ENCODE results near the gene RSRC2.
"Not testable (repeated sequence)": the region's sequence is repeated elsewhere in the genome, so short reads cannot be mapped to it uniquely, and the experiment has no call there.

Gene RSRC2

DNA sequence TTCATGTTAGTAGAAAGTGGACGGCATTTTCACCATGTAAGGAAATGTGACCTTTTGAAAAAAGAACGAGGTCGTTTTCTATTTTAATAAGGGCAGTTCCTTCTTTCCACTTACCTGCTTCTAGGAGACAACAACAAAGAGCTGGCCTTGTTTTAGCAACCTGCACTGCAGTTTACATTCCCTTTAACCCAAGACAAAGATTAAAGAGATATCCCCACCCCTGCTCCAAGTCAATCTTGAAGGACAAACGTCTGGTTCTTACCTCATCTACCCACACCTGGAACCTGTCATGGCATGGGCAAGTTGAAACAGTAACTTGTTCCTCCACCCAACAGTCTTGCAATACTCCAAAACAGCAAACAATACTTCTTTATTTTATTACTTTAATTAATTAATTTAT is 58.8 kb downstream of the RSRC2 start:
- H3K27ac ChIP-seq (ENCODE audit: low read length): no peak overlapping the region
- no peak for DNase-seq
- H3K4me3 ChIP-seq (ENCODE audit: low read depth in 1 of 2, low read length in 2 of 2): no peak overlapping the region
- H3K36me3 ChIP-seq (ENCODE audit: insufficient read depth, low read length): peaks cover 11% of the 10 kb centered on the region; the same call in 1 of the 2 replicates
- H3K4me1 ChIP-seq (ENCODE audit: insufficient read depth, low read length): no peaks in the 10 kb centered on the region
- no peak overlapping the region for H2AFZ ChIP-seq (ENCODE audit: low read depth, low read length)
- no peak overlapping the region for H3K4me2 ChIP-seq (ENCODE audit: insufficient read depth, low read length)
- no peaks in the 10 kb centered on the region for H3K79me2 ChIP-seq (ENCODE audit: insufficient read depth, low read length)
- H4K20me1 ChIP-seq (ENCODE audit: insufficient read depth, low read length): no peaks in the 10 kb centered on the region
- no peak overlapping the region for H3K9ac ChIP-seq (ENCODE audit: low read depth, low read length)
- ATAC-seq (ENCODE audit: insufficient read depth, low read depth): no peak
- TF ChIP-seq, protein P1, sequence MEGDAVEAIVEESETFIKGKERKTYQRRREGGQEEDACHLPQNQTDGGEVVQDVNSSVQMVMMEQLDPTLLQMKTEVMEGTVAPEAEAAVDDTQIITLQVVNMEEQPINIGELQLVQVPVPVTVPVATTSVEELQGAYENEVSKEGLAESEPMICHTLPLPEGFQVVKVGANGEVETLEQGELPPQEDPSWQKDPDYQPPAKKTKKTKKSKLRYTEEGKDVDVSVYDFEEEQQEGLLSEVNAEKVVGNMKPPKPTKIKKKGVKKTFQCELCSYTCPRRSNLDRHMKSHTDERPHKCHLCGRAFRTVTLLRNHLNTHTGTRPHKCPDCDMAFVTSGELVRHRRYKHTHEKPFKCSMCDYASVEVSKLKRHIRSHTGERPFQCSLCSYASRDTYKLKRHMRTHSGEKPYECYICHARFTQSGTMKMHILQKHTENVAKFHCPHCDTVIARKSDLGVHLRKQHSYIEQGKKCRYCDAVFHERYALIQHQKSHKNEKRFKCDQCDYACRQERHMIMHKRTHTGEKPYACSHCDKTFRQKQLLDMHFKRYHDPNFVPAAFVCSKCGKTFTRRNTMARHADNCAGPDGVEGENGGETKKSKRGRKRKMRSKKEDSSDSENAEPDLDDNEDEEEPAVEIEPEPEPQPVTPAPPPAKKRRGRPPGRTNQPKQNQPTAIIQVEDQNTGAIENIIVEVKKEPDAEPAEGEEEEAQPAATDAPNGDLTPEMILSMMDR (IDR thresholded peaks at IDR 0.05; ENCODE audit: borderline replicate concordance, extremely low read depth, low read length, poor library complexity, severe bottlenecking): no peak
- no peaks in the 10 kb centered on the region for H3K9me3 ChIP-seq (ENCODE audit: insufficient read depth, low read length, severe bottlenecking)
- no peaks in the 10 kb centered on the region for H3K27me3 ChIP-seq (ENCODE audit: insufficient read depth, low read length, poor library complexity)

DNA sequence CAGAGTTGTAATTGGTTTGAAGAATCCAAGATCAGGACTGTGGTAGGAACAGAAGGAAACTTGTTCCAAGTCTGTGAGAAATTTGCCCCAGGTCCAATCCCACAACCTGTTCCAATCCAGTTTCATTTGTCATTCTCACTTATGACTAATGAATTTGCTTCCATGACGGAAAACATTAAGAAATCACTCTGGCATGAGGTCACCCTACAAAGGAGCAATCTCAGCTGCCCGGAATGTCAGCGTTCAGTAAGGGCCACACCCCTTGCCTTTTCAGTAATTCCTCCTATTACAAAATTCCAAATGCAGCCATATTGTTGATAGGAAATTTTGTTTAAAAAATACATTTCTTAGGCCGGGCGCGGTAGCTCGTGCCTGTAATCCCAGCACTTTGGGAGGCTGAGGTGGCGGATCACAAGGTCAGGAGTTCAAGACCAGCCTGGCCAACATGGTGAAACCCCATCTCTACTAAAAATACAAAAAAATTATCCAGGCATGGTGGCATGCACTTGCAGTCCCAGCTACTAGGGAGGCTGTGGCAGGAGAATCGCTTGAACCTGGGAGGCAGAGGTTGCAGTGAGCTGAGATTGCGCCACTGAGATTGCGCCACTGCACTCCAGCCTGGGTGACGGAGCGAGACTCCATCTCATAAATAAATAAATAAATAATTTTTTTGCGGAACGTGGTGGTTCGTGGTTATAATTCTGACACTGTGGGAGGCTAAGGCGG is 62.3 kb downstream of the RSRC2 start:
- H3K79me2 ChIP-seq (ENCODE audit: insufficient read depth, low read length); DNase-seq; H3K4me3 ChIP-seq (ENCODE audit: low read depth in 1 of 2, low read length in 2 of 2); H3K9ac ChIP-seq (ENCODE audit: low read depth, low read length); ATAC-seq (ENCODE audit: insufficient read depth, low read depth); H3K9me3 ChIP-seq (ENCODE audit: insufficient read depth, low read length, severe bottlenecking); H4K20me1 ChIP-seq (ENCODE audit: insufficient read depth, low read length); H3K4me2 ChIP-seq (ENCODE audit: insufficient read depth, low read length); H3K27ac ChIP-seq (ENCODE audit: low read length); H2AFZ ChIP-seq (ENCODE audit: low read depth, low read length); H3K36me3 ChIP-seq (ENCODE audit: insufficient read depth, low read length); H3K4me1 ChIP-seq (ENCODE audit: insufficient read depth, low read length); H3K27me3 ChIP-seq (ENCODE audit: insufficient read depth, low read length, poor library complexity): not testable (repeated sequence)

DNA sequence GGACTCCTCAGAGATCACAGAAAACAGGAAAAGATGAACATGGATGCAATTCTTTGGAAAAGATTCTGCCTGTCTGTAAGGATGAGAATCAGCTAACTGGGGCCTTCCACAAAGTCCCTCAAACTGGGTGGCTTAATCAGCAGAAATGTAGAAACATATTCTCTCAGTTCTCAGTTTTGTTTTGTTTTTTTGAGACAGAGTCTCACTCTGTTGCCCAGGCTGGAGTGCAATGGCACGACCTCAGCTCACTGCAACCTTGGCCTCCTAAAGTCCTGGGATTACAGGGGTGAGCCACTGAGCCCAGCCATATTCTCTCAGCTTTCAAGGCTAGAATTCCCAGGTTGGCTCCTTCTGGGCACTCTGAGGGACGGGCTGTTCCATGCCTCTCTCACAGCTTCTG is 66.1 kb downstream of the RSRC2 start:
- DNase-seq: no peak
- no peaks in the 10 kb centered on the region for H4K20me1 ChIP-seq (ENCODE audit: insufficient read depth, low read length)
- H3K9me3 ChIP-seq (ENCODE audit: insufficient read depth, low read length, severe bottlenecking): no peaks in the 10 kb centered on the region
- ATAC-seq (ENCODE audit: insufficient read depth, low read depth): no peak
- no peaks in the 10 kb centered on the region for H3K79me2 ChIP-seq (ENCODE audit: insufficient read depth, low read length)
- no peaks in the 10 kb centered on the region for H3K4me1 ChIP-seq (ENCODE audit: insufficient read depth, low read length)
- H3K27ac ChIP-seq (ENCODE audit: low read length): no peak overlapping the region
- no peaks in the 10 kb centered on the region for H3K36me3 ChIP-seq (ENCODE audit: insufficient read depth, low read length)
- H2AFZ ChIP-seq (ENCODE audit: low read depth, low read length): no peak overlapping the region
- H3K4me3 ChIP-seq (ENCODE audit: low read depth in 1 of 2, low read length in 2 of 2): no peak overlapping the region
- H3K27me3 ChIP-seq (ENCODE audit: insufficient read depth, low read length, poor library complexity): no peaks in the 10 kb centered on the region
- no peak for TF ChIP-seq EZH2 (IDR thresholded peaks at IDR 0.05; ENCODE audit: borderline replicate concordance, low read depth, low read length, severe bottlenecking)
- TF ChIP-seq, protein P1 (IDR thresholded peaks at IDR 0.05; ENCODE audit: borderline replicate concordance, extremely low read depth, low read length, poor library complexity, severe bottlenecking): no peak
- H3K9ac ChIP-seq (ENCODE audit: low read depth, low read length): no peak overlapping the region
- no peak overlapping the region for H3K4me2 ChIP-seq (ENCODE audit: insufficient read depth, low read length)

DNA sequence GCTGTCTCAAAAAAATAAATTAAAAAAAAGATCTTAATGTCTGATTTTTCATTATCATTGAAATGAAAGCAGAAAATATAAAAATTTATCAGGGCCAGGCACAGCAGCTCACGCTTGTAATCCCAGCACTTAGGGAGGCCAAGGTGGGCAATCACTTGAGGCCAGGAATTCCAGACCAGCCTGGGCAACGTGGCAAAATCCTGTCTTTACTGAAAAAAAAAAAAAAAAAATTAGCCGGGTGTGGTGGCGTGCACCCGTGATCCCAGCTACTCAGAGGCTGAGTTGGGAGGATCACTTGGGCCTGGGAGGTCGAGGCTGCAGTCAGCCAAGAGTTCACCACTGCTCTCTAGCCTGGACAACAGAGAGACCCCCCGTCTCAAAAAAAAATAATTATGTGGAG is 66.7 kb downstream of the RSRC2 start:
- Histone ChIP-seq H3K9ac (ENCODE audit: low read depth, low read length) (no peak overlapping the region), H3K79me2 (ENCODE audit: insufficient read depth, low read length) (no peaks in the 10 kb centered on the region), H3K9me3 (ENCODE audit: insufficient read depth, low read length, severe bottlenecking) (no peaks in the 10 kb centered on the region), H3K27me3 (ENCODE audit: insufficient read depth, low read length, poor library complexity) (no peaks in the 10 kb centered on the region), H3K27ac (ENCODE audit: low read length) (no peak overlapping the region), H3K4me1 (ENCODE audit: insufficient read depth, low read length) (no peaks in the 10 kb centered on the region), H3K36me3 (ENCODE audit: insufficient read depth, low read length) (no peaks in the 10 kb centered on the region), H3K4me2 (ENCODE audit: insufficient read depth, low read length) (no peak overlapping the region), H2AFZ (ENCODE audit: low read depth, low read length) (no peak overlapping the region), H3K4me3 (ENCODE audit: low read depth in 1 of 2, low read length in 2 of 2) (no peak overlapping the region), H4K20me1 (ENCODE audit: insufficient read depth, low read length) (no peaks in the 10 kb centered on the region)
- ATAC-seq (ENCODE audit: insufficient read depth, low read depth) (no peak), DNase-seq (no peak)
- TF ChIP-seq, protein P1 (IDR thresholded peaks at IDR 0.05; ENCODE audit: borderline replicate concordance, extremely low read depth, low read length, poor library complexity, severe bottlenecking): no peak
- no peak for TF ChIP-seq EZH2 (IDR thresholded peaks at IDR 0.05; ENCODE audit: borderline replicate concordance, low read depth, low read length, severe bottlenecking)
